Brain microvascular endothelial cell (primary cell): ENCODE measurements around the gene PCDHA6.
A peak's percentile ranks its signal among the peaks of the same experiment; 100 is the strongest.
"Not testable (repeated sequence)": the region's sequence is repeated elsewhere in the genome, so short reads cannot be mapped to it uniquely, and the experiment has no call there.

ENCODE experiments used
- DNase-seq: peaks from one replicate; pipeline ENCODE4 v3.0.0-alpha.2; 2020
- H3K27ac ChIP-seq: fragments of 250-450 bp; sonication (Bioruptor Pico); 2 replicates; pipeline ENCODE4 v1.5.1; 2020; ENCODE audit warnings: mild to moderate bottlenecking, moderate library complexity
- H3K27me3 ChIP-seq: fragments of 250-450 bp; sonication (Bioruptor Pico); replicated peaks from 2 replicates; pipeline ENCODE4 v1.5.1; 2020; ENCODE audit warnings: mild to moderate bottlenecking
- H3K36me3 ChIP-seq: fragments of 250-450 bp; sonication (Bioruptor Pico); replicated peaks from 2 replicates; pipeline ENCODE4 v1.5.1; 2020; ENCODE audit warnings: mild to moderate bottlenecking
- H3K4me3 ChIP-seq: 2 replicates; pipeline ENCODE4 v1.5.1; 2011; ENCODE audit warnings: low read depth, mild to moderate bottlenecking, control low read depth, low read length, moderate library complexity
- in situ Hi-C: cut with HindIII; loops from 2 replicates; pipeline ENCODE4 v1.10.0; 2017; ENCODE audit warnings: low sequenced_read_pairs, low pct_ligation_motif_present
- TF ChIP-seq, protein P1 (sequence below): IDR thresholded peaks from 2 replicates; pipeline ENCODE4 v1.5.1; 2011; ENCODE audit warnings: low read depth, mild to moderate bottlenecking, moderate library complexity, low read length, control low read depth, inconsistent platforms; ENCODE audit errors: missing control alignments

The PCDHA6 gene

DNA sequence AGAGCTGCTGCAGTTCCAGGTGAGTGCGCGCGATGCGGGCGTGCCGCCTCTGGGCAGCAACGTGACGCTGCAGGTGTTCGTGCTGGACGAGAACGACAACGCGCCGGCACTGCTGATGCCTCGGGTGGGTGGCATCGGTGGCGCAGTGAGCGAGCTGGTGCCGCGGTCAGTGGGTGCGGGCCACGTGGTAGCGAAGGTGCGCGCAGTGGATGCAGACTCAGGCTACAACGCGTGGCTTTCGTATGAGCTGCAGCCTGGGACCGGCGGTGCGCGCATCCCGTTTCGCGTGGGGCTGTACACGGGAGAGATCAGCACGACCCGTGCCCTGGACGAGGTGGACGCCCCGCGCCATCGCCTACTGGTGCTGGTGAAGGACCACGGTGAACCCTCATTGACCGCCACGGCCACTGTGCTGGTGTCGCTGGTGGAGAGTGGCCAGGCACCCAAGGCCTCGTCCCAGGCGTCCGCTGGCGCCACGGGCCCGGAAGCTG is 24.9 kb upstream of the PCDHA6 start:
- DNase-seq = no peak
- Histone ChIP-seq H3K36me3 (no peaks in the 10 kb centered on the region), H3K27ac (no peak overlapping the region), H3K27me3 (no peaks in the 10 kb centered on the region), H3K4me3 (no peak overlapping the region)
- TF ChIP-seq, protein P1, sequence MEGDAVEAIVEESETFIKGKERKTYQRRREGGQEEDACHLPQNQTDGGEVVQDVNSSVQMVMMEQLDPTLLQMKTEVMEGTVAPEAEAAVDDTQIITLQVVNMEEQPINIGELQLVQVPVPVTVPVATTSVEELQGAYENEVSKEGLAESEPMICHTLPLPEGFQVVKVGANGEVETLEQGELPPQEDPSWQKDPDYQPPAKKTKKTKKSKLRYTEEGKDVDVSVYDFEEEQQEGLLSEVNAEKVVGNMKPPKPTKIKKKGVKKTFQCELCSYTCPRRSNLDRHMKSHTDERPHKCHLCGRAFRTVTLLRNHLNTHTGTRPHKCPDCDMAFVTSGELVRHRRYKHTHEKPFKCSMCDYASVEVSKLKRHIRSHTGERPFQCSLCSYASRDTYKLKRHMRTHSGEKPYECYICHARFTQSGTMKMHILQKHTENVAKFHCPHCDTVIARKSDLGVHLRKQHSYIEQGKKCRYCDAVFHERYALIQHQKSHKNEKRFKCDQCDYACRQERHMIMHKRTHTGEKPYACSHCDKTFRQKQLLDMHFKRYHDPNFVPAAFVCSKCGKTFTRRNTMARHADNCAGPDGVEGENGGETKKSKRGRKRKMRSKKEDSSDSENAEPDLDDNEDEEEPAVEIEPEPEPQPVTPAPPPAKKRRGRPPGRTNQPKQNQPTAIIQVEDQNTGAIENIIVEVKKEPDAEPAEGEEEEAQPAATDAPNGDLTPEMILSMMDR = no peak
- in situ Hi-C loops = no loop called here

DNA sequence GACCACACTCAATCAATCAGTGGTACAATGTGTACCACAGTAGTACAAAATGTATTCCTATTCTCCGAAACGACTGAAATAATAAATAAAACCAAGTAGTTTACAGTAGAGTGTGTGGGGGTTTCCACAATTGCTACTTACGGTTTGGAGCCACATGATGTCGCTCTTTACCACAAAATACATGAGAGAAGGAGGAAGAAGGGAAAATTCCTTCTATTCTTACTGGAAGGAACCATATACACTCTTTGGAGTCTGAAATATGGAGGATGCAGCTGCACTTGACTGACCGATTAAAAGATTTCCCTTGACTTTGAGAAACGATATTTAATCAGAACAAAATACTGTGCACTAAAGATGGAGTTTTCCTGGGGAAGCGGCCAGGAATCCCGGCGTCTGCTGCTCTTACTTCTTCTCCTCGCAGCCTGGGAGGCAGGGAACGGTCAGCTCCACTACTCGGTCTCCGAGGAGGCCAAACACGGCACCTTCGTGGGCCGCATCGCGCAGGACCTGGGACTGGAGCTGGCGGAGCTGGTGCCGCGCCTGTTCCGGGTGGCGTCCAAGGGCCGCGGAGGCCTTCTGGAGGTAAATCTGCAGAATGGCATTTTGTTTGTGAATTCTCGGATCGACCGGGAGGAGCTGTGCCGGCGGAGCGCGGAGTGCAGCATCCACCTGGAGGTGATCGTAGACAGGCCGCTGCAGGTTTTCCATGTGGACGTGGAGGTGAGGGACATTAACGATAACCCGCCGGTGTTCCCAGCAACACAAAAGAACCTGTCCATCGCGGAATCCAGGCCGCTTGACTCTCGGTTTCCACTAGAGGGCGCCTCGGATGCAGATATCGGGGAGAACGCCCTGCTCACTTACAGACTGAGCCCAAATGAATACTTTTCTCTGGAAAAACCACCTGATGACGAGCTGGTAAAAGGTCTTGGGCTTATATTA is 20.7 kb upstream of the PCDHA6 start, which contains the start of gene PCDHA4:
Gene PCDHA4, plus strand, starts transcription at position 235 of the 942 bp plus-strand sequence.
- no peaks in the 10 kb centered on the region for H3K27me3 ChIP-seq
- no peak within 1 kb of the TSS for H3K27ac ChIP-seq
- TF ChIP-seq, protein P1 = peak; percentile 51
- no peaks in the 10 kb centered on the region for H3K36me3 ChIP-seq
- DNase-seq = no peak
- H3K4me3 ChIP-seq = peak within 1 kb of the TSS; percentile 5
- in situ Hi-C loops = no loop called here

GRCh38 chr5:140808241-140808888 is 19.4 kb upstream of the PCDHA6 start:
- DNase-seq, H3K4me3 ChIP-seq, in situ Hi-C loops, H3K27ac ChIP-seq, H3K27me3 ChIP-seq, H3K36me3 ChIP-seq: not testable (repeated sequence)

GRCh38 chr5:140808889-140809291 is 18.9 kb upstream of the PCDHA6 start:
- H3K4me3 ChIP-seq = no peak overlapping the region
- TF ChIP-seq, protein P1 = no peak
- no peak overlapping the region for H3K27ac ChIP-seq
- H3K27me3 ChIP-seq = no peaks in the 10 kb centered on the region
- no peak for DNase-seq
- H3K36me3 ChIP-seq = no peaks in the 10 kb centered on the region
- in situ Hi-C loops = no loop called here

GRCh38 chr5:140821375-140822280 is 6.1 kb upstream of the PCDHA6 start, which contains the start of gene PCDHA5:
TSS of gene PCDHA5 (plus strand) at chr5:140821613.
- H3K27me3 ChIP-seq = no peaks in the 10 kb centered on the region
- TF ChIP-seq, protein P1 = peak; percentile 66
- no peak within 1 kb of the TSS for H3K4me3 ChIP-seq
- no peak within 1 kb of the TSS for H3K27ac ChIP-seq
- in situ Hi-C loops = no loop called here
- H3K36me3 ChIP-seq = no peaks in the 10 kb centered on the region
- DNase-seq = peak; percentile 22

DNA sequence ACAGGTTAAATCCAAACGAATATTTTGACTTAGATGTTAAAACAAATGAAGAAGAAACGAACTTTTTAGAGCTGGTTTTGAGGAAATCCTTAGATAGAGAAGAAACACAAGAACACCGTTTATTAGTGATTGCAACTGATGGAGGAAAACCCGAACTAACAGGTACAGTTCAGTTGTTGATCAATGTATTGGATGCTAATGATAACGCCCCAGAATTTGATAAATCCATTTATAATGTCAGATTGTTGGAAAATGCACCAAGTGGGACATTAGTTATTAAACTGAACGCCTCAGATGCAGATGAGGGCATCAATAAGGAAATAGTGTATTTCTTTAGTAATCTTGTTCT is 5.5 kb upstream of the PCDHA6 start:
- no peaks in the 10 kb centered on the region for H3K27me3 ChIP-seq
- H3K36me3 ChIP-seq = no peaks in the 10 kb centered on the region
- H3K4me3 ChIP-seq = no peak overlapping the region
- in situ Hi-C loops = no loop called here
- TF ChIP-seq, protein P1 = no peak
- no peak overlapping the region for H3K27ac ChIP-seq
- no peak for DNase-seq

GRCh38 chr5:140822969-140823368 is 4.8 kb upstream of the PCDHA6 start:
- H3K36me3 ChIP-seq, H3K4me3 ChIP-seq, H3K27me3 ChIP-seq, DNase-seq, H3K27ac ChIP-seq, in situ Hi-C loops: not testable (repeated sequence)
